Gastrocnemius medialis (tissue), 4 donors: ENCODE data around the gene CPA4.

Source experiments
- CTCF ChIP-seq, 5 experiments: fragments of 450-650 bp in 3 of 5; fragments of 200-600 bp in 2 of 5; sonication (generic) in 2 of 5; IDR thresholded peaks in 4 of 5; conservative IDR thresholded peaks in 1 of 5; 1 replicate in 4 of 5; 2 replicates in 1 of 5; pipeline ENCODE4 v1.5.1; 2016 to 2019; ENCODE audit warnings: antibody characterized with exemption in 5 of 5, mild to moderate bottlenecking in 3 of 5, moderate library complexity in 3 of 5
- POLR2A ChIP-seq, 2 donors: fragments of 450-650 bp; IDR thresholded peaks; one replicate each; pipeline ENCODE4 v1.6.1; 2017; ENCODE audit warnings: antibody characterized with exemption in 2 of 2, mild to moderate bottlenecking in 2 of 2, moderate library complexity in 2 of 2

- TF ChIP-seq CTCF (IDR thresholded peaks at IDR 0.05 in 4 of 5, conservative IDR thresholded peaks at IDR 0.05 in 1 of 5) (no peak), POLR2A (IDR thresholded peaks at IDR 0.05) (no peak)
Measured at GRCh38 chr7:130334274-130334673, 41.3 kb downstream of the CPA4 start.
